Measurements from ENCODE around the gene MRPL48.

DNA sequence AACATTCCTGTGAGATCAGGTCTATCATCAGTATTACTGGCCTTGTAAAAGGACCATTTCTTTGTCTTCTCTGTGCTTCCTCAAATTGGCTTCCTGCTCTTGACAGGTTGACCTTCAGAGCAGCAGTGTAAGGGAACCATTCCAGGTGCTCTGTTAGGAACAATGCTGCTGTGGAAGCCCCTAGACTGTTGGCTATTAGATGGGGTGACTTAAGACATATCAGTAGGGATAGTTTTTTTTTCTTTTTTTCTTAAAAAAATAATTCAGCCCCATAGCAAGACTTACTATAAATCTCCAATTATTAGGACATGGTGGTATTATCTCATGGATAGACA lies 51.4 kb downstream of the MRPL48 start:
- TF ChIP-seq, protein P1, sequence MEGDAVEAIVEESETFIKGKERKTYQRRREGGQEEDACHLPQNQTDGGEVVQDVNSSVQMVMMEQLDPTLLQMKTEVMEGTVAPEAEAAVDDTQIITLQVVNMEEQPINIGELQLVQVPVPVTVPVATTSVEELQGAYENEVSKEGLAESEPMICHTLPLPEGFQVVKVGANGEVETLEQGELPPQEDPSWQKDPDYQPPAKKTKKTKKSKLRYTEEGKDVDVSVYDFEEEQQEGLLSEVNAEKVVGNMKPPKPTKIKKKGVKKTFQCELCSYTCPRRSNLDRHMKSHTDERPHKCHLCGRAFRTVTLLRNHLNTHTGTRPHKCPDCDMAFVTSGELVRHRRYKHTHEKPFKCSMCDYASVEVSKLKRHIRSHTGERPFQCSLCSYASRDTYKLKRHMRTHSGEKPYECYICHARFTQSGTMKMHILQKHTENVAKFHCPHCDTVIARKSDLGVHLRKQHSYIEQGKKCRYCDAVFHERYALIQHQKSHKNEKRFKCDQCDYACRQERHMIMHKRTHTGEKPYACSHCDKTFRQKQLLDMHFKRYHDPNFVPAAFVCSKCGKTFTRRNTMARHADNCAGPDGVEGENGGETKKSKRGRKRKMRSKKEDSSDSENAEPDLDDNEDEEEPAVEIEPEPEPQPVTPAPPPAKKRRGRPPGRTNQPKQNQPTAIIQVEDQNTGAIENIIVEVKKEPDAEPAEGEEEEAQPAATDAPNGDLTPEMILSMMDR (IDR thresholded peaks at IDR 0.05): no peak
- no peak for TF ChIP-seq POLR2A (IDR thresholded peaks at IDR 0.05)
- no peak for TF ChIP-seq EP300 (IDR thresholded peaks at IDR 0.05)
